Mesenchymal stem cell (in vitro differentiated cells and primary cell): ENCODE results near the gene PARD3.
A peak's percentile ranks its signal among the peaks of the same experiment; 100 is the strongest.

Source experiments
- DNase-seq: peaks from one replicate; pipeline ENCODE4 v3.0.0-alpha.2; 2013
- H2AFZ ChIP-seq: one replicate; pipeline ENCODE4 v1.6.1; 2013; ENCODE audit warnings: low read depth, mild to moderate bottlenecking, control low read depth, inconsistent platforms, low read length, moderate library complexity
- H2AK5ac ChIP-seq: 2 replicates; pipeline ENCODE4 v1.6.1; 2013; ENCODE audit warnings: low read length, moderate library complexity, mild to moderate bottlenecking, inconsistent platforms; ENCODE audit not compliant: severe bottlenecking
- H2BK120ac ChIP-seq: one replicate; pipeline ENCODE4 v1.6.1; 2013; ENCODE audit warnings: low read depth, mild to moderate bottlenecking, inconsistent platforms, low read length, moderate library complexity
- H2BK12ac ChIP-seq, 2 experiments: one replicate each; pipeline ENCODE4 v1.6.1; 2013; ENCODE audit warnings: inconsistent platforms in 2 of 2, low read length in 2 of 2, mild to moderate bottlenecking in 2 of 2, moderate library complexity in 2 of 2, control low read depth in 1 of 2
- H2BK15ac ChIP-seq: one replicate; pipeline ENCODE4 v1.6.1; 2013; ENCODE audit warnings: mild to moderate bottlenecking, low read depth, inconsistent platforms; ENCODE audit not compliant: poor library complexity, severe bottlenecking
- H2BK5ac ChIP-seq: 2 replicates; pipeline ENCODE4 v1.6.1; 2013; ENCODE audit warnings: low read depth, mild to moderate bottlenecking, low read length, control low read depth, inconsistent platforms; ENCODE audit not compliant: poor library complexity, severe bottlenecking
- H3K14ac ChIP-seq, 2 experiments: one replicate each; pipeline ENCODE4 v1.6.1; 2013; ENCODE audit warnings: inconsistent platforms in 2 of 2, low read length in 2 of 2, control low read depth in 1 of 2, mild to moderate bottlenecking in 1 of 2, moderate library complexity in 1 of 2
- H3K18ac ChIP-seq, 2 experiments: one replicate each; pipeline ENCODE4 v1.6.1; 2013; ENCODE audit warnings: inconsistent platforms in 2 of 2, low read length in 2 of 2, control low read depth in 1 of 2, low read depth in 1 of 2, mild to moderate bottlenecking in 1 of 2
- H3K23ac ChIP-seq, 2 experiments: one replicate each; pipeline ENCODE4 v1.6.1; 2013; ENCODE audit warnings: inconsistent platforms in 2 of 2, low read length in 2 of 2, mild to moderate bottlenecking in 2 of 2, moderate library complexity in 2 of 2, control low read depth in 1 of 2
- H3K27ac ChIP-seq: 2 replicates; pipeline ENCODE4 v1.5.1; 2013; ENCODE audit warnings: mild to moderate bottlenecking, moderate library complexity, low read length, control low read depth, inconsistent platforms; ENCODE audit not compliant: poor library complexity, severe bottlenecking
- H3K27me3 ChIP-seq, 2 experiments: 2 replicates each; pipeline versions ENCODE4 v1.6.1 to v1.7.0; 2013; ENCODE audit warnings: low read length in 2 of 2, mild to moderate bottlenecking in 2 of 2, moderate library complexity in 2 of 2, control low read depth in 1 of 2, inconsistent platforms in 1 of 2; ENCODE audit not compliant: control insufficient read depth in 1 of 2, insufficient read depth in 1 of 2
- H3K36me3 ChIP-seq, 2 experiments: 2 replicates each; pipeline versions ENCODE4 v1.6.1 to v1.7.0; 2013; ENCODE audit warnings: low read length in 2 of 2, control low read depth in 1 of 2, inconsistent platforms in 1 of 2, low read depth in 1 of 2, mild to moderate bottlenecking in 1 of 2; ENCODE audit not compliant: insufficient read depth in 2 of 2, control insufficient read depth in 1 of 2
- H3K4ac ChIP-seq, 2 experiments: one replicate each; pipeline ENCODE4 v1.6.1; 2013; ENCODE audit warnings: inconsistent platforms in 2 of 2, low read length in 2 of 2, mild to moderate bottlenecking in 2 of 2, moderate library complexity in 2 of 2, control low read depth in 1 of 2, low read depth in 1 of 2
- H3K4me1 ChIP-seq: 2 replicates; pipeline ENCODE4 v1.6.1; 2013; ENCODE audit warnings: low read depth, low read length, control low read depth; ENCODE audit not compliant: control insufficient read depth, insufficient read depth
- H3K4me2 ChIP-seq: 2 replicates; pipeline ENCODE4 v1.6.1; 2013; ENCODE audit warnings: low read length, mild to moderate bottlenecking, inconsistent platforms; ENCODE audit not compliant: poor library complexity, severe bottlenecking
- H3K4me3 ChIP-seq, 2 experiments: 2 replicates each; pipeline versions ENCODE4 v1.5.1 to v1.7.0; 2013; ENCODE audit warnings: low read length in 2 of 2, mild to moderate bottlenecking in 2 of 2, control low read depth in 1 of 2, low read depth in 1 of 2; ENCODE audit not compliant: insufficient read depth in 1 of 2
- H3K79me1 ChIP-seq: replicated peaks from 2 replicates; pipeline ENCODE4 v1.6.1; 2013; ENCODE audit warnings: mild to moderate bottlenecking, control low read depth, low read length, inconsistent platforms; ENCODE audit not compliant: poor library complexity, severe bottlenecking
- H3K9ac ChIP-seq: 2 replicates; pipeline ENCODE4 v1.7.0; 2013; ENCODE audit warnings: mild to moderate bottlenecking, low read length, moderate library complexity
- H3K9me3 ChIP-seq: 2 replicates; pipeline ENCODE4 v1.7.0; 2013; ENCODE audit warnings: mild to moderate bottlenecking, low read length; ENCODE audit not compliant: control insufficient read depth
- H4K8ac ChIP-seq: one replicate; pipeline ENCODE4 v1.6.1; 2013; ENCODE audit warnings: inconsistent platforms, mild to moderate bottlenecking, low read length, moderate library complexity
- H4K91ac ChIP-seq: one replicate; pipeline ENCODE4 v1.6.1; 2013; ENCODE audit warnings: mild to moderate bottlenecking, low read length, inconsistent platforms
- WGBS: methylation state at CpG from one replicate; pipeline ENCODE4 v1.1.7; 2013; ENCODE audit warnings: mixed read lengths; 5-methylcytosine and 5-hydroxymethylcytosine counted together

PARD3 gene

DNA sequence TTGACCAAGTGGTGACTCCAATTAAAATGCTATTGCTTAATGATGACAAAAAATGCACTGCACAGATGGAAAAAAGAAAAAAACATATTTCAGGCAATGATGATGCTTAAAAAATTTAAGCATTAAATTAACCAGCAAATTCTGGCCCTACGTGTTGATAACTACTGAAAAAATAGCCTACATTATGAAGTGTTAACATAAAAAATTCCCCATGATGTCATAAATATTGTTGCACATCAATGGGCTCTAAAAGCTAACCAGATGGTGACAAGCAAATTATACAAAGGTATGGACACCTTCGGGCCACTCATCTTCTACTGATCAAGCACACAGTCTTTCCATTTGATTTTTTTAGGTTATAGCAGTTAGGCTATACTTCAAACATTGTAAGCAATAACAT lies 267.4 kb downstream of the PARD3 start:
- Histone ChIP-seq H3K14ac (no peak overlapping the region), H2BK12ac (no peak overlapping the region), H3K4me2 (no peak overlapping the region), H4K91ac (no peak overlapping the region), H3K23ac (no peak overlapping the region), H2AFZ (no peak overlapping the region), H3K4me3 (no peak overlapping the region), H3K4ac (no peak overlapping the region), H2AK5ac (no peak overlapping the region), H2BK5ac (no peak overlapping the region), H3K27me3 (no peaks in the 10 kb centered on the region), H3K79me1 (peaks cover 30% of the 10 kb centered on the region), H3K36me3 (peaks cover 0 to 4% of the 10 kb centered on the region in 2 experiments), H2BK15ac (no peak overlapping the region), H3K18ac (no peak overlapping the region), H3K9ac (no peak overlapping the region), H3K9me3 (no peaks in the 10 kb centered on the region), H2BK120ac (no peak overlapping the region), H3K27ac (no peak overlapping the region), H4K8ac (no peak overlapping the region), H3K4me1 (peaks cover 5% of the 10 kb centered on the region)
- no CpG with 5 or more reads among the region's 2 CpGs for WGBS
- DNase-seq, result no peak

DNA sequence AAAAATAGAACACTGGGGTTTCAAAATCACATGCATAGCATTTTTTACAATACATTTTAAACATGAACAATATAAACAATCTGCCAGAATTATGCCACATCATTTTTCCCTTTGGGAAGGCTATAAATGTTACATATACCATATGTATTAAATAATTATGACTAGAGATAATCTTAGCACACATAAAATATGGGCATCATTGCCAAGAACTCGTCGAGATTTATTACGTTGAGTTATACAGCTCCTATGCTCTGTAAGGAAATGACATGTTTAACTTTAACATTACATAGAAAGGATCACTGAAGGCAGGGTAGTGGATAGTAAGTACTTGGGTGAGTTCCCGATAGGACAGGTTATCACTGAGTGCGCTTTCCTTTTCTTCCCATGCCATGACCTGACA lies 267.8 kb downstream of the PARD3 start:
- Histone ChIP-seq H2BK5ac (no peak overlapping the region), H3K27ac (no peak overlapping the region), H3K14ac (no peak overlapping the region), H3K4me1 (peaks cover 5% of the 10 kb centered on the region), H2AK5ac (no peak overlapping the region), H3K27me3 (no peaks in the 10 kb centered on the region), H2BK12ac (no peak overlapping the region), H3K79me1 (peaks cover 31% of the 10 kb centered on the region), H3K9ac (no peak overlapping the region), H3K4ac (no peak overlapping the region), H3K36me3 (peaks cover 0 to 4% of the 10 kb centered on the region in 2 experiments), H4K91ac (no peak overlapping the region), H3K9me3 (no peaks in the 10 kb centered on the region), H3K4me3 (no peak overlapping the region), H3K18ac (no peak overlapping the region), H2BK15ac (no peak overlapping the region), H2BK120ac (no peak overlapping the region), H4K8ac (no peak overlapping the region), H2AFZ (no peak overlapping the region), H3K4me2 (no peak overlapping the region), H3K23ac (no peak overlapping the region)
- peak; percentile 31 for DNase-seq
- WGBS, result 100% methylated on average over 2 of the region's 5 CpGs

DNA sequence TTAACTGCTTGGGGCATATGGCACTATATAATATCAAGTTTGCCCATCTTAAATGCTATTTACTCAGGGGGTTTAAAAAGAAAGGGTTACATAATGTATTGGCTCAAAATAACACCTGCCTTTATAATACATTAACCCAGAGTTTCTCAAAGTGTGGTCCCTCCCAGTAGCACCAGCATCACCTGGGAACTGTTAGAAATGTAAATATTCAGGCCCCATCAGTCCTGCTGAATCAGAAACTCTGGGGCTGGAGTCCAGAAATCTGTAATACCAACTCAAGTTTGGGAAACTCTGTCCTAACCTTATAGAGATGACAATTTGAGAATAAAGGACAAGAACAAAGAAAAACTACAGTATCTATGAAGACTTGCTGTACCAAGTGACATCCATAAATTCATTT lies 270.7 kb downstream of the PARD3 start:
- no peak overlapping the region for H3K14ac ChIP-seq
- H3K27me3 ChIP-seq, result no peaks in the 10 kb centered on the region
- no peak overlapping the region for H2BK120ac ChIP-seq
- no peak overlapping the region for H3K18ac ChIP-seq
- DNase-seq, result no peak
- H3K4me3 ChIP-seq, result no peak overlapping the region
- H3K4me2 ChIP-seq, result no peak overlapping the region
- H3K27ac ChIP-seq, result no peak overlapping the region
- H3K36me3 ChIP-seq, result peaks cover 0 to 3% of the 10 kb centered on the region in 2 experiments
- H3K9me3 ChIP-seq, result no peaks in the 10 kb centered on the region
- no peak overlapping the region for H3K9ac ChIP-seq
- H2BK5ac ChIP-seq, result no peak overlapping the region
- no peak overlapping the region for H4K91ac ChIP-seq
- H3K4ac ChIP-seq, result no peak overlapping the region
- H2BK12ac ChIP-seq, result no peak overlapping the region
- H3K4me1 ChIP-seq, result no peaks in the 10 kb centered on the region
- H3K23ac ChIP-seq, result no peak overlapping the region
- H2AFZ ChIP-seq, result no peak overlapping the region
- H2BK15ac ChIP-seq, result no peak overlapping the region
- H4K8ac ChIP-seq, result no peak overlapping the region
- H2AK5ac ChIP-seq, result no peak overlapping the region
- H3K79me1 ChIP-seq, result peaks cover 28% of the 10 kb centered on the region

DNA sequence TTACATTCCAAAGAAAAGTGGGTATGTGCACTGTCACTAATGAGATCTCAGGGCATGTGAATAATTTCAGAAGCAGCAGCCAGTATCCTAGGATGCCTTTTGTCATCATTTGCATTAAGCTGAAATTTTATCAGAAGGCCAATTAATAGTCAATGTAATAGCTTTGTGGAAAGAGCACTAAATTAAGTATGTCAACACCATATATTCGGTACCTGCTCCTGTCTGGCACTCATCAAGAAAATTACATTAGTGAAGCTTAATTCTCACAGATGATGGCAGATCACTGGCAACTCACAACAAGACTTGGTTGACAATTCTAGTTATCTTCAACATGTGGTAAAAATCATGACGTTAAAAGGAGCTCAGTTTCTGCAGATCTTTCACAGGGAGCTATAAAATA lies 271.4 kb downstream of the PARD3 start:
- Histone ChIP-seq H3K9ac (no peak overlapping the region), H3K18ac (no peak overlapping the region), H3K36me3 (peaks cover 0 to 3% of the 10 kb centered on the region in 2 experiments), H3K9me3 (no peaks in the 10 kb centered on the region), H2BK15ac (no peak overlapping the region), H3K23ac (no peak overlapping the region), H3K27me3 (no peaks in the 10 kb centered on the region), H2BK120ac (no peak overlapping the region), H2BK12ac (no peak overlapping the region), H3K79me1 (peaks cover 26% of the 10 kb centered on the region), H3K27ac (no peak overlapping the region), H4K8ac (no peak overlapping the region), H3K4me3 (no peak overlapping the region), H2AK5ac (no peak overlapping the region), H2AFZ (no peak overlapping the region), H3K4ac (no peak overlapping the region), H3K14ac (no peak overlapping the region), H2BK5ac (no peak overlapping the region), H3K4me1 (no peaks in the 10 kb centered on the region), H3K4me2 (no peak overlapping the region), H4K91ac (no peak overlapping the region)
- WGBS, result 100% methylated on average over 1 of the region's 2 CpGs
- no peak for DNase-seq
